ENCODE measurements around the gene CASQ2. TPM values are rescaled to one million over a fixed set of nuclear protein-coding genes. Genes with fewer than 3 reads are reported as not detected.

The CASQ2 gene
- total RNA-seq, 1 donor from 2014 or later = not detected

DNA sequence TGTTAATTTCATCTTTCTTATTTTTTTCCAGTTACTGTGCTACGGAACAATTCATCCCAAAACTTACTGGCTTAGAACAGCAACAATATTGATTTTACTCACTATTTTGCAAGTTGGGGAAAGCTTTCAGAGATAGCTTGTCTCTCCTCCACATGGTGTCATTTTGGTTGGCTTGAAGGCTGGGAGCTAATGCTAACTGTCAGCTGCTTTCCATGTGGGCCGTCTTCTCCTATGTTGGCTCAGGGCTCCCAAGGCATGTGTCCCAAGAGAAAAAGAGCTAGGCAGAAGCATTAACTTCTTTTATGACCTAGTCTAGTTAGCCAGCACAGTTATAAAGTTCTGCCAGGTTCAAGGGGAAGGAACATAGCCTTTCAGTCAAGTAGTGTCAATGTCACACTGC is 33.9 kb upstream of the CASQ2 start:
- Mint-ChIP-seq H3K27ac (ENCODE audit: unreplicated experiment) (no peak overlapping the region), H3K9me3 (ENCODE audit: unreplicated experiment) (no peaks in the 10 kb centered on the region), H3K36me3 (ENCODE audit: low read depth, unreplicated experiment) (no peaks in the 10 kb centered on the region), H3K4me1 (ENCODE audit: unreplicated experiment) (no peaks in the 10 kb centered on the region), H3K4me3 (ENCODE audit: unreplicated experiment) (no peak overlapping the region), H3K27me3 (ENCODE audit: unreplicated experiment) (no peaks in the 10 kb centered on the region)
- TF ChIP-seq, protein P1, sequence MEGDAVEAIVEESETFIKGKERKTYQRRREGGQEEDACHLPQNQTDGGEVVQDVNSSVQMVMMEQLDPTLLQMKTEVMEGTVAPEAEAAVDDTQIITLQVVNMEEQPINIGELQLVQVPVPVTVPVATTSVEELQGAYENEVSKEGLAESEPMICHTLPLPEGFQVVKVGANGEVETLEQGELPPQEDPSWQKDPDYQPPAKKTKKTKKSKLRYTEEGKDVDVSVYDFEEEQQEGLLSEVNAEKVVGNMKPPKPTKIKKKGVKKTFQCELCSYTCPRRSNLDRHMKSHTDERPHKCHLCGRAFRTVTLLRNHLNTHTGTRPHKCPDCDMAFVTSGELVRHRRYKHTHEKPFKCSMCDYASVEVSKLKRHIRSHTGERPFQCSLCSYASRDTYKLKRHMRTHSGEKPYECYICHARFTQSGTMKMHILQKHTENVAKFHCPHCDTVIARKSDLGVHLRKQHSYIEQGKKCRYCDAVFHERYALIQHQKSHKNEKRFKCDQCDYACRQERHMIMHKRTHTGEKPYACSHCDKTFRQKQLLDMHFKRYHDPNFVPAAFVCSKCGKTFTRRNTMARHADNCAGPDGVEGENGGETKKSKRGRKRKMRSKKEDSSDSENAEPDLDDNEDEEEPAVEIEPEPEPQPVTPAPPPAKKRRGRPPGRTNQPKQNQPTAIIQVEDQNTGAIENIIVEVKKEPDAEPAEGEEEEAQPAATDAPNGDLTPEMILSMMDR (IDR thresholded peaks at IDR 0.05; ENCODE audit: unreplicated experiment) = no peak
- DNase-seq (ENCODE audit: low spot score) = no peak

- Mint-ChIP-seq H3K4me3 (ENCODE audit: unreplicated experiment) (no peak overlapping the region), H3K27ac (ENCODE audit: unreplicated experiment) (no peak overlapping the region), H3K36me3 (ENCODE audit: low read depth, unreplicated experiment) (no peaks in the 10 kb centered on the region), H3K27me3 (ENCODE audit: unreplicated experiment) (peaks cover 5% of the 10 kb centered on the region), H3K9me3 (ENCODE audit: unreplicated experiment) (no peaks in the 10 kb centered on the region), H3K4me1 (ENCODE audit: unreplicated experiment) (peaks cover 7% of the 10 kb centered on the region)
- TF ChIP-seq, protein P1 (IDR thresholded peaks at IDR 0.05; ENCODE audit: unreplicated experiment) = no peak
- DNase-seq (ENCODE audit: low spot score) = no peak
Observed at GRCh38 chr1:115797486-115797885, 29.0 kb upstream of the CASQ2 start.

DNA sequence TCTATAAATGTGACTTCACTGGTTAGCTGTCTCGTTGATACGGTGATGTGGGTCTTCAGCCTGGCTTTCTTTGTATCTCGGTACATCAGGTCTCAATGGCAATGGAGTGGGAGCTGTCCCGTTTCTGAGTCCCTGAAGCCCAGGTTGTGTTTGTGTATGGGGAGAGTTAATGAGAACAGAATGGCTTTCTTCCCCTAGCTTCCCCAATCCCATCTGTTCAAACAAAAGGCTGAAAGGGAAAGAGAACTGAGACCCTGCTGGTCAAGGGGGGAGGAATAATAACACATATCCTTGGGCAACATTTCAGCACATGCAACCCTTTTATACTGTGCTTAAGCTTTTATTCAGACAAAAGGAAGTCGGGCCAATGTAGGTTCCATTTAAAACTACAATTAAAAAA is 28.4 kb upstream of the CASQ2 start:
- Mint-ChIP-seq H3K27me3 (ENCODE audit: unreplicated experiment) (peaks cover 5% of the 10 kb centered on the region), H3K4me3 (ENCODE audit: unreplicated experiment) (no peak overlapping the region), H3K27ac (ENCODE audit: unreplicated experiment) (no peak overlapping the region), H3K4me1 (ENCODE audit: unreplicated experiment) (peaks cover 7% of the 10 kb centered on the region), H3K36me3 (ENCODE audit: low read depth, unreplicated experiment) (no peaks in the 10 kb centered on the region), H3K9me3 (ENCODE audit: unreplicated experiment) (no peaks in the 10 kb centered on the region)
- no peak for DNase-seq (ENCODE audit: low spot score)
- TF ChIP-seq, protein P1 (IDR thresholded peaks at IDR 0.05; ENCODE audit: unreplicated experiment) = no peak

DNA sequence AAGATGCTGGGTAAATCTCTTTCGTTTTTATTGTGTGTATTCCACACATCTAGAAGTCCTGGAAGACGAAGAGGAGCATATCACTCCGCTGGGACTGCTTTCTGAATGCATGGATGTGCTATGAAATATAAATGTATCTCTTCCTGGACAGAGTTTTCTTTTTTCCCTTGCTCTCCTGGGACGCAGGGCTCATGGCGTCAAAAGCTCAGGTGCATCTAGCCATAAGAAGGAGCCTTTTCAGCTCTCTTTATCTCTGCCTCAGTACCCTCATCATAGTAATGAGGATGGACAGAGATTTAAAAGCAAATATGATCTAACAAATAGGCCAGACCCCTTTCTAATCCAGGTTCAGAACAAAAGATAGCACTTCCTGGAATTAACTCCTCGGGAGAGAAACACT is 27.5 kb upstream of the CASQ2 start:
- Mint-ChIP-seq H3K4me3 (ENCODE audit: unreplicated experiment) (no peak overlapping the region), H3K27me3 (ENCODE audit: unreplicated experiment) (peaks cover 5% of the 10 kb centered on the region), H3K4me1 (ENCODE audit: unreplicated experiment) (peaks cover 7% of the 10 kb centered on the region), H3K27ac (ENCODE audit: unreplicated experiment) (no peak overlapping the region), H3K36me3 (ENCODE audit: low read depth, unreplicated experiment) (no peaks in the 10 kb centered on the region), H3K9me3 (ENCODE audit: unreplicated experiment) (no peaks in the 10 kb centered on the region)
- TF ChIP-seq, protein P1 (IDR thresholded peaks at IDR 0.05; ENCODE audit: unreplicated experiment) = no peak
- no peak for DNase-seq (ENCODE audit: low spot score)

GRCh38 chr1:115794976-115795639 is 26.6 kb upstream of the CASQ2 start:
- no peak overlapping the region for H3K27ac Mint-ChIP-seq (ENCODE audit: unreplicated experiment)
- H3K36me3 Mint-ChIP-seq (ENCODE audit: low read depth, unreplicated experiment) = no peaks in the 10 kb centered on the region
- H3K27me3 Mint-ChIP-seq (ENCODE audit: unreplicated experiment) = peaks cover 5% of the 10 kb centered on the region
- H3K4me1 Mint-ChIP-seq (ENCODE audit: unreplicated experiment) = peaks cover 7% of the 10 kb centered on the region
- TF ChIP-seq, protein P1 (IDR thresholded peaks at IDR 0.05; ENCODE audit: unreplicated experiment) = no peak
- DNase-seq (ENCODE audit: low spot score) = no peak
- no peaks in the 10 kb centered on the region for H3K9me3 Mint-ChIP-seq (ENCODE audit: unreplicated experiment)
- no peak overlapping the region for H3K4me3 Mint-ChIP-seq (ENCODE audit: unreplicated experiment)

All from endothelial cell (in vitro differentiated cells).